GM18867 (cell line): ENCODE data around the gene ZNF415.
"Not testable (repeated sequence)": the region's sequence is repeated elsewhere in the genome, so short reads cannot be mapped to it uniquely, and the experiment has no call there.

Source experiments
- ATAC-seq: cut with Tn5 transposase; IDR thresholded peaks from one replicate; pipeline ENCODE4 v1.9.1; 2021; ENCODE audit warnings: mild to moderate bottlenecking, moderate library complexity; ENCODE audit not compliant: unreplicated experiment

ZNF415 gene

GRCh38 chr19:53132141-53132991, at the start of gene ZNF415:
Gene ZNF415 (minus strand): TSS chr19:53132910. CDS start chr19:53122676, 10,234 bp downstream.
- no peak for ATAC-seq

- no peak for ATAC-seq
These were observed 49.5 kb upstream of the ZNF415 start for GRCh38 chr19:53182202-53182601.

DNA sequence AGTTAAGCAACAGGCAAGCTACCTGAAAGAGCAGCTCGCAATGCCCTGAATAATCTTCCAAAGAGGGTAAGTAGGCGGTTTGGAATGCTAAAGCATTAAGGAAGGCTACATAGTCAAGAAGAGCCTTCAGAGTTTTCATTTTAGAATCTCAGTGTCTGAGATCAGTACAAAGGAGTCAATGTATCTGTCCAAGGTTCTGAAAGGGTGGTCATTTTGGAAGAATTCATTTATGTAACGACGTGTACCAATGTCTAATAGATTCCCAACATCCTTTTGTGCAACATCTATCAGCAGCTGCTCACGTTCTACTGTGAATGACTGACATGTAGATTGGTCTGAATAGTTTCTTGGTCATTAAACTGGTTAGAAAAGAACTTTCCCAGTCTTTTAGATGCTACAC, 45.3 kb upstream of the ZNF415 start:
- ATAC-seq = no peak

GRCh38 chr19:53172889-53173288, 40.2 kb upstream of the ZNF415 start:
- no peak for ATAC-seq

DNA sequence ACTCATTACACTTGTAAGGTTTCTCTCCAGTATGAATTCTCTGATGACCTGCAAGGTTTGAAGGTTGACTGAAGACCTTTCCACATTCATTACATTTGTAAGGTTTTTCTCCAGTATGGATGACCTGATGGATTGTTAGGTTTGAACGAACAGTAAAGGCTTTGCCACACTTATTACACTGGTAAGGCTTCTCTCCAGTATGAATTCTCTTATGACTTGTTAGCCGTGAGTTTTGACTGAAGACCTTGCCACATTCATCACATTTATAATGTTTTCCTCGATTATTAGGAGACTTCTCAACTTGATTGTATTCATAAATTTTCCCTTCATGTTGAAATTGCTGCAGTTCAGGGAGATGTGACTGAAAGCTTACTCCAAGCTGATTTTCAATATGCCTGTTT, 33.0 kb upstream of the ZNF415 start:
- ATAC-seq = no peak

DNA sequence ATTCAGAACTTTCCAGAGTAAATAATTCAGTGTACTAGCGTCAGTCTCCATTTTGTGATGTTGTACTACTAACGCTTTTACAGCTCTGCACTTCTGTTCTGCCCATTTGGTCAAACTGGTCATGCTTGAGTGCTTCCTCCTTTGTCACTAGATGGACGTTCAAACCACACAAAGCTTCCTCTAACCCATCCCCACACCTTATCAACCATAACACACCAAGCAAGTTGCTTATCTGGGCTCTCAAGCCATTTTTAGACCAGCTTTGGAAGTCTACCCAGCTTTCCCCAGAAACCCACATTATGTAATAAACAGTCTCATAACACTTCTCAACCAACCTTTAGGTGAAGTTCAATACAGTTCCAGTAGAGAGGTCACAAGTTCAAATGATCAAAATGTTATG, 28.4 kb upstream of the ZNF415 start:
- no peak for ATAC-seq

GRCh38 chr19:53160350-53160749, 27.6 kb upstream of the ZNF415 start:
- no peak for ATAC-seq

DNA sequence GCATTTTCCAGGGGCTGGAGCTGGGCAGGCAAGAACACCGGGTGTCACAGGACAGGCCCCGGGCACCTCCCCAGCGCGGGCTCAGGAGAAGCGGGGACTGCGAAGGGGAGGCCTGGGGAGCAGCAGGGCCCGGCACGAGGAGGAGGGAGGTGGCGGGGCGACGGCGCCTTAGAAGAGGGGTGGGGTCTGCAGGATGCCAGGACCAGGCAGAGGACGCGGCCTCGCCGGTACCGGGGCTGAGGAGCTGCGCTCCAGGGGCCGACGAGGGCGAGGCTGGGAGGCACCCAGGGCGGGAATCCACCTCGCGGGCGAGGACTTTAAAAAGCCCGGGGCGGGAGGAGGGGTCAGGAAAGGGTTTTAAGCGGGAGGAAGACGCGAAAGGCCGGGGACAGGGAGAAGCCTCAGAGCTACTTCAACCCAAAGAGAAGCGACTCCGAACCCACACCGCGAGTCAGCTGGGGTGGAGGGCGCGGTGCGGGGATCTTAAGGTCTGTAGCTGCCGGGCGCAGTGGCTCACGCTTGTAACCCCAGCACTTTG, 25.5 kb upstream of the ZNF415 start:
- no peak for ATAC-seq

GRCh38 chr19:53157626-53158025, 24.9 kb upstream of the ZNF415 start:
- no peak for ATAC-seq

DNA sequence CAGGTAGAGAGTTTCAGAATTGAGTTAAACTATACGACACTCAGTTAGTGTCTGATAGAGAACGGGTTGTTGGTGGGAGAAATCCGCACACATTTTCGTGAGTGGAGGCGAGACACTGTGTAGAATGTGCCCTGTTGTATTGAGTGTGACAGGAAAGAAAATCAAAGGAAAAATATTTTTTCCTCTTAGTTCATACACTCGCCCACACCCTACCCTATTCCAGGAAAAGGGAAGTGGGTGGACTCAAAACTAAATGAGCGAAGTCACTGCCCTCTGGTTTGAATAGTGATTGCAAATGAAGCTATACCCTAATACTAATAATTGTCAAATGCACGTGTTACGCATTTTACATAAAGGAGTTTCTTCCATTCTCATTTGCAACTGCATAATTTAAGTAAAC, 24.1 kb upstream of the ZNF415 start:
- no peak for ATAC-seq

DNA sequence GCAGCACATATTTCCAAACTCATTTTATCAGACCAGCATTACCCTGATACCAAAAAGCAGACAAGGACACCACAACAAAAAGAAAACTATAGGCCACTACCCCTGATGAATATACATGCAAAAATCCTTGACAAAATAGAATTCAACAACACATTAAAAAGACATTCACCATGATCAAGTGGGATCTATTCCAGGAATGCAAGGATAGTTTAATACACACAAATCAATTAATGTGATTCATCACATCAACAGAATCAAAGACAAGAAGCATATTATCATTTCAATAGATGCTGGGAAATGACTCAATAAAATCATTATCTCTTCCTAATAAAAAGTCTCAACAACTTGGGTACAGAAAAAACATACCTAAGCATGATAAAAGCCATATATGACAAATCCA, 14.9 kb upstream of the ZNF415 start:
- ATAC-seq = no peak

- ATAC-seq = no peak
These were observed 7.6 kb upstream of the ZNF415 start for GRCh38 chr19:53140351-53140750.

DNA sequence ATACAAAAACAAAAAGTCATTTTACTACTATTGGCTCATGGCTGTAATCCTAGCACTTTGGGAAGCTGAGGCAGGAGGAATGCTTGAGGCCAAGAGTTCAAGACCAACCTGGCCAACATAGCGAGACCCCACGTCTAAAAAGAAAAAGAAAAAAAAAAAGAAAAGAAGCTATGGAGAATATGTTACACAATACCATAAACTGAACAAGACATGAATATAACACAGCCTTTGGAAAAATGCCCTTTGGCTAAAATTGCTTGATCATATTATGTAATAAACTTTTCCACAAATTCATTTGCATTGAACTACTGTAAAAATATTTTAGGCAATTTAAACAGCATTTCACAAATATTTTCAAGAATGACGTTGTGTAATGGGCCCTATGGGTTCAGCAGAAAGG, 3.7 kb upstream of the ZNF415 start:
- ATAC-seq = no peak

- no peak for ATAC-seq
These were observed 983 bp downstream of the ZNF415 start for GRCh38 chr19:53131727-53132126.

GRCh38 chr19:53131085-53131590, 1.6 kb downstream of the ZNF415 start:
- no peak for ATAC-seq

- ATAC-seq = no peak
These were observed 2.2 kb downstream of the ZNF415 start for GRCh38 chr19:53130506-53130905.

GRCh38 chr19:53126733-53127526, 5.8 kb downstream of the ZNF415 start:
- ATAC-seq = not testable (repeated sequence)

- ATAC-seq = no peak
These were observed 9.3 kb downstream of the ZNF415 start for GRCh38 chr19:53123400-53123799.

GRCh38 chr19:53112286-53112685, 20.4 kb downstream of the ZNF415 start:
- ATAC-seq = no peak

- ATAC-seq = no peak
These were observed 23.2 kb downstream of the ZNF415 start for GRCh38 chr19:53109527-53109926.
